Uterus (tissue), 2 donors: Measurements from ENCODE around the gene BABAM2.

ENCODE experiments used
- POLR2A ChIP-seq, 2 donors: fragments of 450-650 bp; IDR thresholded peaks; one replicate each; pipeline ENCODE4 v1.6.1; 2016; ENCODE audit warnings: antibody characterized with exemption in 2 of 2, mild to moderate bottlenecking in 1 of 2, moderate library complexity in 1 of 2
- TF ChIP-seq, protein P1 (sequence below), 4 experiments: fragments of 200-600 bp in 2 of 4; fragments of 450-650 bp in 2 of 4; sonication (generic) in 2 of 4; IDR thresholded peaks; one replicate each; pipeline ENCODE4 v1.5.1; 2016 to 2019; ENCODE audit warnings: antibody characterized with exemption in 4 of 4, mild to moderate bottlenecking in 2 of 4, moderate library complexity in 1 of 4

DNA sequence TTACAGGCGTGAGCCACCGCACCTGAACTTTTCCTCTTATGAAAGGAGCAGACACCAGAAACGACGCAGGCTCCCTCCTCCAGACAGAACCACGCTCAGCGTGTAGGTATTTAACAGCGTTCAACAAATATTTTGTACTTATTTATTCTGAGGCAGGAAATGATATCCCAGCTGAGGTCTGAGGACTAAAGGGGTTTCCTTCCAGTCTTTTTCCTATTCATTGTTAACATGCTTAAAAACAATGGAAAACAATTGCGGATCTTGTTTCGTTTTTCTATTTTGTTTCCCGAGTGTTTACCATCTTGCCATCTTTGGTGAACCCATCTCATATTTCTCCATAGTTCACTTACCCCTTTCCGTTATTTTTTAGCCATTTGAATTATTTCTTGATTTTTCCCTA is 458.4 kb downstream of the BABAM2 start:
- TF ChIP-seq, protein P1, sequence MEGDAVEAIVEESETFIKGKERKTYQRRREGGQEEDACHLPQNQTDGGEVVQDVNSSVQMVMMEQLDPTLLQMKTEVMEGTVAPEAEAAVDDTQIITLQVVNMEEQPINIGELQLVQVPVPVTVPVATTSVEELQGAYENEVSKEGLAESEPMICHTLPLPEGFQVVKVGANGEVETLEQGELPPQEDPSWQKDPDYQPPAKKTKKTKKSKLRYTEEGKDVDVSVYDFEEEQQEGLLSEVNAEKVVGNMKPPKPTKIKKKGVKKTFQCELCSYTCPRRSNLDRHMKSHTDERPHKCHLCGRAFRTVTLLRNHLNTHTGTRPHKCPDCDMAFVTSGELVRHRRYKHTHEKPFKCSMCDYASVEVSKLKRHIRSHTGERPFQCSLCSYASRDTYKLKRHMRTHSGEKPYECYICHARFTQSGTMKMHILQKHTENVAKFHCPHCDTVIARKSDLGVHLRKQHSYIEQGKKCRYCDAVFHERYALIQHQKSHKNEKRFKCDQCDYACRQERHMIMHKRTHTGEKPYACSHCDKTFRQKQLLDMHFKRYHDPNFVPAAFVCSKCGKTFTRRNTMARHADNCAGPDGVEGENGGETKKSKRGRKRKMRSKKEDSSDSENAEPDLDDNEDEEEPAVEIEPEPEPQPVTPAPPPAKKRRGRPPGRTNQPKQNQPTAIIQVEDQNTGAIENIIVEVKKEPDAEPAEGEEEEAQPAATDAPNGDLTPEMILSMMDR (IDR thresholded peaks at IDR 0.05) = no peak
- no peak for TF ChIP-seq POLR2A (IDR thresholded peaks at IDR 0.05)
